Endothelial cell (in vitro differentiated cells): ENCODE data around the gene ACTN3. TPM values are rescaled to one million over a fixed set of nuclear protein-coding genes. Genes with fewer than 3 reads are reported as not detected.
A peak's percentile ranks its signal among the peaks of the same experiment; 100 is the strongest.

Source experiments
- DNase-seq: peaks from one replicate; pipeline ENCODE4 v3.0.0; 2021; ENCODE audit warnings: low spot score
- H3K27ac Mint-ChIP-seq: one replicate; pipeline ENCODE4 v1.8.0; 2021; ENCODE audit warnings: mixed read lengths, inconsistent platforms; ENCODE audit not compliant: unreplicated experiment
- H3K27me3 Mint-ChIP-seq: one replicate; pipeline ENCODE4 v1.8.0; 2021; ENCODE audit warnings: mild to moderate bottlenecking, moderate library complexity, mixed read lengths, inconsistent platforms; ENCODE audit not compliant: unreplicated experiment
- H3K36me3 Mint-ChIP-seq: one replicate; pipeline ENCODE4 v1.8.0; 2021; ENCODE audit warnings: mild to moderate bottlenecking, low read depth, mixed read lengths, inconsistent platforms; ENCODE audit not compliant: unreplicated experiment
- H3K4me1 Mint-ChIP-seq: one replicate; pipeline ENCODE4 v1.8.0; 2021; ENCODE audit warnings: mild to moderate bottlenecking, mixed read lengths, inconsistent platforms; ENCODE audit not compliant: unreplicated experiment
- H3K4me3 Mint-ChIP-seq: one replicate; pipeline ENCODE4 v1.8.0; 2021; ENCODE audit warnings: mild to moderate bottlenecking, mixed read lengths, inconsistent platforms; ENCODE audit not compliant: unreplicated experiment
- H3K9me3 Mint-ChIP-seq: one replicate; pipeline ENCODE4 v1.8.0; 2021; ENCODE audit warnings: mixed read lengths, inconsistent platforms; ENCODE audit not compliant: unreplicated experiment
- total RNA-seq: library from RNA; stranded (reverse); fragmentation: NEBNext Ultra II Directional; extraction: Animal tissue kit (Norgen Biotek cat#: 25700); gene quantifications from one replicate; pipeline ENCODE4 v1.2.1, GENCODE V29; 2021; ENCODE audit not compliant: unreplicated experiment
- TF ChIP-seq, protein P1 (sequence below): fragments of 200-600 bp; sonication (generic); IDR thresholded peaks from one replicate; pipeline ENCODE4 v1.5.0; 2021; ENCODE audit warnings: antibody characterized with exemption; ENCODE audit not compliant: unreplicated experiment

ACTN3 gene
- total RNA-seq, 1 donor from 2014 or later = 0.21 TPM

DNA sequence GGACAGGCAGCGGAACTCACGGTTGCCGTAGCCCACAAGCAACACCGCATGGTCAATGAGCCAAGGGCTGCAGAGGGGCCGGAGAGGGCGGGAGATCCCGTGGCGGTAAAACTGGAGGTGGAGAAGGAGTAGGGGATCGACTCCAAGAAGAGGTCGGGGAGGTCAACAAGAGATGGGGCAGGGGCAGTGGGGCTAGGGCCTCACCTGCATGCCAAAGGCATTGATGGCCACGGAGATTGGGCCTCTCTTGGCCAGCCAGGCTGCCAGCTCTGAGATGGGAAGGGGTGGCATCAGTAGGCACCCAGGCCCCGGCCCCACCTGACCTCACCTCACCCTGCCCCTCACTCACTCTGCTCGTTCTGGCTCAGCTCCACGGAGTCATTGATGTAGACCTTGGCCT is 17.8 kb downstream of the ACTN3 start:
- TF ChIP-seq, protein P1, sequence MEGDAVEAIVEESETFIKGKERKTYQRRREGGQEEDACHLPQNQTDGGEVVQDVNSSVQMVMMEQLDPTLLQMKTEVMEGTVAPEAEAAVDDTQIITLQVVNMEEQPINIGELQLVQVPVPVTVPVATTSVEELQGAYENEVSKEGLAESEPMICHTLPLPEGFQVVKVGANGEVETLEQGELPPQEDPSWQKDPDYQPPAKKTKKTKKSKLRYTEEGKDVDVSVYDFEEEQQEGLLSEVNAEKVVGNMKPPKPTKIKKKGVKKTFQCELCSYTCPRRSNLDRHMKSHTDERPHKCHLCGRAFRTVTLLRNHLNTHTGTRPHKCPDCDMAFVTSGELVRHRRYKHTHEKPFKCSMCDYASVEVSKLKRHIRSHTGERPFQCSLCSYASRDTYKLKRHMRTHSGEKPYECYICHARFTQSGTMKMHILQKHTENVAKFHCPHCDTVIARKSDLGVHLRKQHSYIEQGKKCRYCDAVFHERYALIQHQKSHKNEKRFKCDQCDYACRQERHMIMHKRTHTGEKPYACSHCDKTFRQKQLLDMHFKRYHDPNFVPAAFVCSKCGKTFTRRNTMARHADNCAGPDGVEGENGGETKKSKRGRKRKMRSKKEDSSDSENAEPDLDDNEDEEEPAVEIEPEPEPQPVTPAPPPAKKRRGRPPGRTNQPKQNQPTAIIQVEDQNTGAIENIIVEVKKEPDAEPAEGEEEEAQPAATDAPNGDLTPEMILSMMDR = no peak
- Mint-ChIP-seq H3K27me3 (peaks cover 4% of the 10 kb centered on the region), H3K27ac (no peak overlapping the region), H3K4me1 (no peaks in the 10 kb centered on the region), H3K36me3 (no peaks in the 10 kb centered on the region), H3K4me3 (no peak overlapping the region), H3K9me3 (no peaks in the 10 kb centered on the region)
- DNase-seq = no peak

DNA sequence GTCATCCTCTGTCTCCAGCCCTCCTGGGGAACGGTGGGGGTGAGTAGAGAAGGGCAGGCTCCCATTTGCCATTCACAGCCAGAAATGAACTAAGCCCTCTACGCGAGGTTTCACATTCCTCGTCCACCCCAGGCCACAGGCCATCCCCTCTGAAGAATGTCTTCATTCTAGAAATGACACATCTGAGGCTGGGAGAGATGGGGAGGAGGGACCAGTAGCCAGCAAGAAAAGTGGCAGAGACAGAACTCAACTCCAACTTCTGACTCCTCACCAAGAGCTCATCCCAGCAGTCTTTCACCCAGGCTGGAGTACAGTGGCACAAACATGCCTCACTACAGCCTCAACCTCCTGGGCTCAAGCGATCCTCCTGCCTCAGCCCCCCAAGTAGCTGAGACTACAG is 18.3 kb downstream of the ACTN3 start:
- H3K27ac Mint-ChIP-seq = no peak overlapping the region
- peaks cover 4% of the 10 kb centered on the region for H3K27me3 Mint-ChIP-seq
- H3K9me3 Mint-ChIP-seq = no peaks in the 10 kb centered on the region
- DNase-seq = no peak
- no peaks in the 10 kb centered on the region for H3K36me3 Mint-ChIP-seq
- no peaks in the 10 kb centered on the region for H3K4me1 Mint-ChIP-seq
- TF ChIP-seq, protein P1 = no peak
- no peak overlapping the region for H3K4me3 Mint-ChIP-seq

DNA sequence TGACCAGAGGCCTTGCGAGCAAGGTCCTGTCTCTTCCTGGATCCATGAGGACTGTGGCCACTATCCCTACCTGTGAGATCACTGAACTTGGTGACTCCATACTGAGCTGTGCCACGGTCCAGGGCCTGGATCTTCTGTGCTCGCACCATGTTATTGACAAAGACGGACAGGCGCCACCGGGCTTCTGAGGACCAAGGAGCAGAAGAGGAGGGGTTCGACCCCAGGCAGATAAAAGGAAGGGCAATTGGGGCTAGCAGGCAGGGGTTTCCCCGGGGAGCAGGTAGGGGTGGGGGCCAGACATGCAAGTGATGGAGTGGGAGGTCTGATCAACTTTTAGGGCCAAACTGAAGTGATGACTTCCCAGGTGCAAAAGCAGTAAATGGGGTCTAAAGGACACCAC is 19.5 kb downstream of the ACTN3 start:
- no peaks in the 10 kb centered on the region for H3K9me3 Mint-ChIP-seq
- peaks cover 3% of the 10 kb centered on the region for H3K27me3 Mint-ChIP-seq
- H3K36me3 Mint-ChIP-seq = no peaks in the 10 kb centered on the region
- no peaks in the 10 kb centered on the region for H3K4me1 Mint-ChIP-seq
- TF ChIP-seq, protein P1 = no peak
- DNase-seq = no peak
- no peak overlapping the region for H3K27ac Mint-ChIP-seq
- H3K4me3 Mint-ChIP-seq = no peak overlapping the region

DNA sequence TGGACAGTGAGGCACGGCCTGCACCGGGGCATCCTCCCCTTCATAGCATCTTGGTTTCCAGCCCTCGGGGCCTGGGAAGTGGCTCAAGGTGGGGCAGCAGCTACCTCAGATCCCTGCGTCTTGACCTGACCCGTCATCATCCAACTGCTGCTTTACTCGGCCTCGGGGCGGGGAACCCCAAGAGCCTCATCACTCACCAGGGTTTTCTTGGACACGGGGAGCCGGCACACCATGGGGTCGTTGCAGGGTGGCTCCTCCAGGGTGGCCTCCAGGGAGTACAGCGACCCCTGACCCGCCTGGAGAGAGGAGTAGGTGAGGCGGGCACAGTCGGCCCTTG is 21.1 kb downstream of the ACTN3 start:
- H3K36me3 Mint-ChIP-seq = no peaks in the 10 kb centered on the region
- H3K4me3 Mint-ChIP-seq = no peak overlapping the region
- H3K27me3 Mint-ChIP-seq = peaks cover 3% of the 10 kb centered on the region
- TF ChIP-seq, protein P1 = no peak
- no peak overlapping the region for H3K27ac Mint-ChIP-seq
- no peaks in the 10 kb centered on the region for H3K9me3 Mint-ChIP-seq
- no peak for DNase-seq
- no peaks in the 10 kb centered on the region for H3K4me1 Mint-ChIP-seq

DNA sequence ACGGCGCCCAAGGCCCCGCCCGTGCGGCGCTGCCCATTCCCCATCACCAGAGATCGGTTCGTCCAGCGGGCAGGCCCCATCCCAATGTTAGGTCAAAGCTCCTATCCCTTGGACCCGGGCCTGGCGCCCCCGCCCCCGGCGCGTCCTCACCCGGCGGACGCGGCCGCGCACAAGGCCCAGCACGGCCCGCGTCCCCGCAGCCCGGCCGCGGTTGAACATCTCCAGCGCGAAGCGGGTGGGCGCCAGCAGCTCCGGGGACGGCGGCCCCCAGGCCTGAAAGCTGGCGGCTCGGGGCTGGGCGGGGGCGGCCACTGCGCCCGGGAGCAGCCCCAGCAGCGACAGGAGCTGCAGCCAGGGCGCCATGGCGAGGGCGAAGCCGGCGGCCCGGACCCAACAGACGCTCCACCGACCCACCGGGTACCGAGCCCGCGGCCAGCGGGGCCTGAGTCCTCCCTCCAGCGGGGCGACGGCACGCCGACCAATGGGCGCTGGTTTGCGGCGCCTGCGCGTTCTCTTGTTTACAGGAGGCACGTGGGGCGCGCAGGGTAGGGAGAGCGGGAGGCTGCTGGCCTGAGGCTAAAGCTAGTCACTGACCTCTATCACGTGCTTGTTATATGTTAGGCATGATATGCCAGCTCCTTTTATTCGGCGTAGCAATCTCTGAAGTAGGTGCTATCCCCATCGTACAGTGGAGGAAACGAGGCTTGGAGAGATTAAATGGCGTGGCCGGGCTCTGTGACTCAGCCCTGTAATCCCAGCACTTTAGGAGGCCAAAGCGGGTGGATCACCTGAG is 21.6 kb downstream of the ACTN3 start, which contains the start of gene CTSF:
Gene CTSF, minus strand, starts transcription at position 483 of the 793 bp plus-strand sequence. Its CDS starts 120 bp downstream, at position 363.
- no peaks in the 10 kb centered on the region for H3K9me3 Mint-ChIP-seq
- H3K36me3 Mint-ChIP-seq = no peaks in the 10 kb centered on the region
- no peaks in the 10 kb centered on the region for H3K4me1 Mint-ChIP-seq
- TF ChIP-seq, protein P1 = no peak
- H3K27ac Mint-ChIP-seq = no peak within 1 kb of the TSS
- H3K27me3 Mint-ChIP-seq = peaks cover 3% of the 10 kb centered on the region
- DNase-seq = peak; percentile 39
- no peak within 1 kb of the TSS for H3K4me3 Mint-ChIP-seq
